ENCODE data around the gene AGAP1. TPM values are rescaled to one million over a fixed set of nuclear protein-coding genes. Genes with fewer than 3 reads are reported as not detected.

Gene AGAP1
- total RNA-seq, 1 donor from 2014 or later, result 44.0 TPM

- peaks cover 5% of the 10 kb centered on the region for H3K4me1 Mint-ChIP-seq
- H3K9me3 Mint-ChIP-seq, result peaks cover 7% of the 10 kb centered on the region
- DNase-seq (ENCODE audit: low spot score in 2 of 2, unreplicated experiment in 2 of 2), result no peak
- no peak for TF ChIP-seq CTCF (IDR thresholded peaks at IDR 0.05; ENCODE audit: unreplicated experiment)
- no peak overlapping the region for H3K4me3 Mint-ChIP-seq
- no peaks in the 10 kb centered on the region for H3K27me3 Mint-ChIP-seq (ENCODE audit: low read depth)
- peaks cover 10% of the 10 kb centered on the region for H3K36me3 Mint-ChIP-seq
- no peak overlapping the region for H3K27ac Mint-ChIP-seq
These were observed 290.9 kb downstream of the AGAP1 start for GRCh38 chr2:235784788-235785187.

- Mint-ChIP-seq H3K4me1 (peaks cover 3% of the 10 kb centered on the region), H3K4me3 (no peak overlapping the region), H3K27me3 (ENCODE audit: low read depth) (no peaks in the 10 kb centered on the region), H3K9me3 (peaks cover 7% of the 10 kb centered on the region), H3K36me3 (peaks cover 10% of the 10 kb centered on the region), H3K27ac (no peak overlapping the region)
- peak; percentile 16 for TF ChIP-seq CTCF (IDR thresholded peaks at IDR 0.05; ENCODE audit: unreplicated experiment)
- DNase-seq (ENCODE audit: low spot score in 2 of 2, unreplicated experiment in 2 of 2), result no peak
These were observed 295.7 kb downstream of the AGAP1 start for GRCh38 chr2:235789552-235789951.

GRCh38 chr2:235793163-235793752 is 299.4 kb downstream of the AGAP1 start:
- DNase-seq (ENCODE audit: low spot score in 2 of 2, unreplicated experiment in 2 of 2), result no peak
- Mint-ChIP-seq H3K27ac (no peak overlapping the region), H3K36me3 (peaks cover 3% of the 10 kb centered on the region), H3K4me1 (peaks cover 3% of the 10 kb centered on the region), H3K9me3 (no peaks in the 10 kb centered on the region), H3K27me3 (ENCODE audit: low read depth) (no peaks in the 10 kb centered on the region), H3K4me3 (no peak overlapping the region)
- peak; percentile 22 for TF ChIP-seq CTCF (IDR thresholded peaks at IDR 0.05; ENCODE audit: unreplicated experiment)

GRCh38 chr2:235799281-235799680 is 305.4 kb downstream of the AGAP1 start:
- H3K4me1 Mint-ChIP-seq, result no peaks in the 10 kb centered on the region
- H3K36me3 Mint-ChIP-seq, result peaks cover 30% of the 10 kb centered on the region
- H3K27me3 Mint-ChIP-seq (ENCODE audit: low read depth), result no peaks in the 10 kb centered on the region
- no peaks in the 10 kb centered on the region for H3K9me3 Mint-ChIP-seq
- H3K4me3 Mint-ChIP-seq, result no peak overlapping the region
- H3K27ac Mint-ChIP-seq, result no peak overlapping the region
- TF ChIP-seq CTCF (IDR thresholded peaks at IDR 0.05; ENCODE audit: unreplicated experiment), result no peak
- DNase-seq (ENCODE audit: low spot score in 2 of 2, unreplicated experiment in 2 of 2), result no peak

GRCh38 chr2:235802542-235802941 is 308.7 kb downstream of the AGAP1 start:
- DNase-seq (ENCODE audit: low spot score in 2 of 2, unreplicated experiment in 2 of 2), result no peak
- Mint-ChIP-seq H3K4me3 (no peak overlapping the region), H3K27ac (no peak overlapping the region), H3K27me3 (ENCODE audit: low read depth) (no peaks in the 10 kb centered on the region), H3K4me1 (no peaks in the 10 kb centered on the region), H3K9me3 (no peaks in the 10 kb centered on the region), H3K36me3 (peaks cover 31% of the 10 kb centered on the region)
- TF ChIP-seq CTCF (IDR thresholded peaks at IDR 0.05; ENCODE audit: unreplicated experiment), result no peak

GRCh38 chr2:235803028-235803427 is 309.2 kb downstream of the AGAP1 start:
- Mint-ChIP-seq H3K27ac (no peak overlapping the region), H3K9me3 (no peaks in the 10 kb centered on the region), H3K4me1 (no peaks in the 10 kb centered on the region), H3K4me3 (no peak overlapping the region), H3K36me3 (peaks cover 30% of the 10 kb centered on the region), H3K27me3 (ENCODE audit: low read depth) (no peaks in the 10 kb centered on the region)
- DNase-seq (ENCODE audit: low spot score in 2 of 2, unreplicated experiment in 2 of 2), result no peak
- no peak for TF ChIP-seq CTCF (IDR thresholded peaks at IDR 0.05; ENCODE audit: unreplicated experiment)

All from mesothelial cell of epicardium (in vitro differentiated cells).